Measurements from ENCODE around the gene HTATIP2. TPM values are rescaled to one million over a fixed set of nuclear protein-coding genes. Genes with fewer than 3 reads are reported as not detected.

Gene HTATIP2
- polyA plus RNA-seq (2012; ENCODE audit: insufficient read depth, insufficient read length, low read depth), result 14.5 TPM

DNA sequence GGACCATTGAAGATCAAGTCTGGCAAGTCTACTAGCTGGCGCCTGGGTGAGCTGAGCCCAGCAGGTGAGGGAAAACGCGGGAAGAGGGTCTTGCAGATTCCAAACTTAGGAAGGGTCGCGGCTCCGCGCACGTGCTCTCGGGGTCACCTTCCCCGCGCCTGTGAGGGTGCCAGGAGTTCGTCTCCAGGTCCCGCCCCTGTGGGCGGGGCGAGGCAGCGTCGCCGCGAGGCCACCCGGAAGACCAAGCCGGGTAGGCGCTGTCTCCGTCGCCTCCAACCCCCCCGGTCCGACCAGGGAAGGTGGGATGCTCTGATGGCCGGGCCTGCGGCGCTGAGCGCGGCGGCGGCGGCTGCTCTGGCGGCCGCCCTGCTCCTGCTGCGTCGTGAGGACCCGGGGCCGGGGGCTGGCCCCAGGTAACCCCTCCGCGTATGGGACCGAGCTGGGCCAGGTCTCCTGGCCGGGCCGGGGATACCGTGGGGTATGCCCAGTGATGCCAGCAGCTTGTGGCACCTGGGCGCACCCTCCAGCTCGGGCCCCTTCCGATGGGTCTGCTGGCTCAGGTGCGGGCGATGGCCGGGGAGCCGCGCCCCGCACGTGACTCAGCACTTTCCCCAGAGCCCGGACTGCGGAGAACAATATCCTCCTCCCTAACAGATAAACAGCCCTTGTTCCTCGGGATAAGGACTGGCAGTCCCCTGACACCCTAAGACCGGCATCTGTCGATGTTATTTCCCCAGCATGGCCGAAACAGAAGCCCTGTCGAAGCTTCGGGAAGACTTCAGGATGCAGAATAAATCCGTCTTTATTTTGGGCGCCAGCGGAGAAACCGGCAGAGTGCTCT lies at the start of gene HTATIP2:
HTATIP2 (plus strand) TSS at position 215 of the 841 bp plus-strand sequence; CDS start at position 739, 524 bp downstream.
- TF ChIP-seq, protein P1, sequence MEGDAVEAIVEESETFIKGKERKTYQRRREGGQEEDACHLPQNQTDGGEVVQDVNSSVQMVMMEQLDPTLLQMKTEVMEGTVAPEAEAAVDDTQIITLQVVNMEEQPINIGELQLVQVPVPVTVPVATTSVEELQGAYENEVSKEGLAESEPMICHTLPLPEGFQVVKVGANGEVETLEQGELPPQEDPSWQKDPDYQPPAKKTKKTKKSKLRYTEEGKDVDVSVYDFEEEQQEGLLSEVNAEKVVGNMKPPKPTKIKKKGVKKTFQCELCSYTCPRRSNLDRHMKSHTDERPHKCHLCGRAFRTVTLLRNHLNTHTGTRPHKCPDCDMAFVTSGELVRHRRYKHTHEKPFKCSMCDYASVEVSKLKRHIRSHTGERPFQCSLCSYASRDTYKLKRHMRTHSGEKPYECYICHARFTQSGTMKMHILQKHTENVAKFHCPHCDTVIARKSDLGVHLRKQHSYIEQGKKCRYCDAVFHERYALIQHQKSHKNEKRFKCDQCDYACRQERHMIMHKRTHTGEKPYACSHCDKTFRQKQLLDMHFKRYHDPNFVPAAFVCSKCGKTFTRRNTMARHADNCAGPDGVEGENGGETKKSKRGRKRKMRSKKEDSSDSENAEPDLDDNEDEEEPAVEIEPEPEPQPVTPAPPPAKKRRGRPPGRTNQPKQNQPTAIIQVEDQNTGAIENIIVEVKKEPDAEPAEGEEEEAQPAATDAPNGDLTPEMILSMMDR (IDR thresholded peaks at IDR 0.05; ENCODE audit: low read depth, low read length), result no peak
- Histone ChIP-seq H3K9me3 (no peaks in the 10 kb centered on the region), H3K4me3 (ENCODE audit: low read depth, low read length) (peak within 1 kb of the TSS; percentile 56), H3K36me3 (no peaks in the 10 kb centered on the region), H3K4me1 (peaks cover 10% of the 10 kb centered on the region), H3K27me3 (no peaks in the 10 kb centered on the region)
- peak; percentile 45 for DNase-seq

DNA sequence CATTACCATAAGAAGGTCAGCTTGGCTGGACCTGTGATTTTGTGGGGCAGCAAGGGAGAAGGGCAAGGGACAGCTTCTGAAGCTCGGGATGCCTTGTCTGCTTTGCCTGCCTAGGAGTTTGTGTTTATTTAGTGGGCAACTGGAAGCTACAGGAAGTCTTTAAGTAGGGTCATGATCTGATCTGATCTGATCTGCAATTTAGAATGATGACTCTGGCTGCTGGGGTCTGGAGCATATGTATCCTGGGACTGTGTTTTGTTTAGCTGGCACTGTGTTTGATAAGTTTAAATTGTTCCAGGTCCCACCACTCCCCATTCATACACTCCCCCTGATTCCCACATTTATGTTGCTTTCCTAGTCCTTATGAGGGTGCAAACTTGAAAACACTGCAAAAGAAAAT lies 47.7 kb upstream of the HTATIP2 start:
- TF ChIP-seq, protein P1 (IDR thresholded peaks at IDR 0.05; ENCODE audit: low read depth, low read length), result no peak
- Histone ChIP-seq H3K4me1 (no peaks in the 10 kb centered on the region), H3K36me3 (no peaks in the 10 kb centered on the region), H3K4me3 (ENCODE audit: low read depth, low read length) (no peak overlapping the region), H3K9me3 (no peaks in the 10 kb centered on the region), H3K27me3 (no peaks in the 10 kb centered on the region)
- no peak for DNase-seq

DNA sequence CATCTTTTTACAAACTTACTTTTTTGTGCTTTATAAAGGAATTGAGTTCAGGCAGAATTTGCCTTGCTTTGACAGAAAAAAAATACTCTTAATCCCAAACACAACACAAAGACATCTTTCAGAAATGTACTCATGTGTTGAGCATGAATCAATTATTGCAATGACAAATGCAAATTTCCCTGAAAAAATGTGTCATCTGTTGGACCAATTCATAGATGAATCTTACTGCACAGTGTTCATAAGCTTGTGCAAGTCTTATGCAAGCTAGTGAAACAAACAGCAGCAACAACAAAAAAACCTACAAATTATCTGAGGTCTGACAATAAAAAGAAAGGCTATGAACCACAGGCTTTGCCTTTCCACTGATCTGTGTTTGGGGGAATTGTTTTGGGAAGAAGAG lies 42.3 kb upstream of the HTATIP2 start:
- Histone ChIP-seq H3K36me3 (no peaks in the 10 kb centered on the region), H3K4me1 (no peaks in the 10 kb centered on the region), H3K27me3 (no peaks in the 10 kb centered on the region), H3K4me3 (ENCODE audit: low read depth, low read length) (no peak overlapping the region), H3K9me3 (no peaks in the 10 kb centered on the region)
- DNase-seq, result no peak
- TF ChIP-seq, protein P1 (IDR thresholded peaks at IDR 0.05; ENCODE audit: low read depth, low read length), result no peak

DNA sequence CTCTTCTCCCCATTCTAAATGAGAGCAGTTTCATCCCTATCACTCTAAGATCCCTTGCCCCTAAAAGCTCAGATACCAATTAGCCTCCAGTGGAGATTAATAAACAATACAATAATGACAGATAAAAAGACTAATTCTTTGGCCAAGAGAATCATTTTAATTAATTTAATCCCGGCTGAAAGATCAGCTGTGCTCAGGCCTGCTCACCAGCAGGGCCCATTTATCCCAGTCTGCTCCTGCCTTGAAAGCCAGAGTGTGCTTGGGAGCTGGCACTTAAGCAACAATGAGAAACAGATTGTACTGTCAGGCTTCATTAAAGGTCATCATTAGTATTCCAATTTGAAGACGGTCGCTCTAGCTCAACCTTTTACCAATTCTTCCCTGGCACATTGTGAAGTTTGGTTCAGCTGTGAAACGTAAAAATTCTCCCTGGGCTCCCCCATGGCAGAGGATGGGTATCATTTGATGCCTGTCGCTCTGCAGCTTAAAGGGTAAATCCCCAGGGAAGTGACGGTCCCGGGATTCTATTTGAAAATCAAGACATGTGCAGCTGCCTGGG lies 36.1 kb upstream of the HTATIP2 start:
- Histone ChIP-seq H3K4me1 (peaks cover 19% of the 10 kb centered on the region), H3K36me3 (no peaks in the 10 kb centered on the region), H3K9me3 (no peaks in the 10 kb centered on the region), H3K27me3 (no peaks in the 10 kb centered on the region), H3K4me3 (ENCODE audit: low read depth, low read length) (0 out of 2 replicates have a peak overlapping the region, but pooled peaks have one; percentile 6)
- TF ChIP-seq, protein P1 (IDR thresholded peaks at IDR 0.05; ENCODE audit: low read depth, low read length), result no peak
- DNase-seq, result peak; percentile 65

DNA sequence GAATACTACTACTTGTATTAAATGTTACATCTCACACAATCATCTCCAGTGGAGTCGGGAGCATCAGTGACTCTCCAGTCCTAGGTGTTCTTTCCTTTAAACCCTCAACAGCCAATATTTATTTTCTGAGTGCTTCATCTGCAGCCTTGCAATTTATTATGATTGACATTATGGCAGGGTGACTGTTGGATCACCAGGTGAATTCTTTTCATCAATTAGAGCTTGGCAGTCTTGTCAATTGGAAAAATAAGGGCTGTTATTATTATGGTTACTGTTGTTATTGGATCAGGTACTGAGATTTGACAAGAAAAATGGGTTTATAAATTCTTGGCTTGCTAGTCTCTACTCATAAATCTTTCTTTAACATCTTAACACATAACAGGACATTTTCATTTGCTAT lies 27.5 kb upstream of the HTATIP2 start:
- no peak overlapping the region for H3K4me3 ChIP-seq (ENCODE audit: low read depth, low read length)
- no peaks in the 10 kb centered on the region; the same call in 1 of the 2 replicates for H3K4me1 ChIP-seq
- H3K9me3 ChIP-seq, result no peaks in the 10 kb centered on the region
- DNase-seq, result no peak
- H3K27me3 ChIP-seq, result no peaks in the 10 kb centered on the region
- TF ChIP-seq, protein P1 (IDR thresholded peaks at IDR 0.05; ENCODE audit: low read depth, low read length), result no peak
- H3K36me3 ChIP-seq, result no peaks in the 10 kb centered on the region

Measured in BE2C (cell line).